A172 (cell line): ENCODE data around the gene SPDYE2B. TPM values are rescaled to one million over a fixed set of nuclear protein-coding genes. Genes with fewer than 3 reads are reported as not detected.
"Not testable (repeated sequence)": the region's sequence is repeated elsewhere in the genome, so short reads cannot be mapped to it uniquely, and the experiment has no call there.

Experiments
- DNase-seq: peaks from one replicate; pipeline ENCODE4 v3.0.0-alpha.2; 2015; ENCODE audit warnings: low spot score
- total RNA-seq: library from RNA; depleted of rRNA; stranded (reverse); fragments of >200 nt; shearing (Covaris generic); gene quantifications from 2 replicates; pipeline ENCODE4 v1.2.3, GENCODE V29; 2014

The SPDYE2B gene
- total RNA-seq, 1 experiment from 2014 or later: not detected

GRCh38 chr7:102643404-102643803 lies 6.7 kb upstream of the SPDYE2B start:
- not testable (repeated sequence) for DNase-seq

- DNase-seq: not testable (repeated sequence)
Measured at GRCh38 chr7:102647813-102648212, 2.3 kb upstream of the SPDYE2B start.

- not testable (repeated sequence) for DNase-seq
Measured at GRCh38 chr7:102664765-102665164, 14.6 kb downstream of the SPDYE2B start.

- DNase-seq: not testable (repeated sequence)
Measured at GRCh38 chr7:102666850-102667249, 16.7 kb downstream of the SPDYE2B start.

GRCh38 chr7:102667523-102667922 lies 17.4 kb downstream of the SPDYE2B start:
- not testable (repeated sequence) for DNase-seq

GRCh38 chr7:102671166-102671955 lies 21.2 kb downstream of the SPDYE2B start, which contains the start of gene POLR2J2:
Gene POLR2J2 (minus strand): TSS chr7:102671663. CDS start chr7:102671601, 62 bp downstream.
- not testable (repeated sequence) for DNase-seq

GRCh38 chr7:102671956-102672307 lies 21.8 kb downstream of the SPDYE2B start:
- DNase-seq: not testable (repeated sequence)

- DNase-seq: not testable (repeated sequence)
Measured at GRCh38 chr7:102673447-102674067, 23.4 kb downstream of the SPDYE2B start.

- DNase-seq: not testable (repeated sequence)
Measured at GRCh38 chr7:102675545-102675944, 25.4 kb downstream of the SPDYE2B start.

GRCh38 chr7:102680780-102681179 lies 30.7 kb downstream of the SPDYE2B start:
- DNase-seq: not testable (repeated sequence)

GRCh38 chr7:102682560-102682959 lies 32.4 kb downstream of the SPDYE2B start:
- not testable (repeated sequence) for DNase-seq

- DNase-seq: not testable (repeated sequence)
Measured at GRCh38 chr7:102688299-102689036, 38.3 kb downstream of the SPDYE2B start.

- not testable (repeated sequence) for DNase-seq
Measured at GRCh38 chr7:102689436-102690282, 39.5 kb downstream of the SPDYE2B start.

- DNase-seq: not testable (repeated sequence)
Measured at GRCh38 chr7:102690602-102691001, 40.5 kb downstream of the SPDYE2B start.

- DNase-seq: not testable (repeated sequence)
Measured at GRCh38 chr7:102694008-102694407, 43.9 kb downstream of the SPDYE2B start.

- not testable (repeated sequence) for DNase-seq
Measured at GRCh38 chr7:102695033-102695552, 45.0 kb downstream of the SPDYE2B start.

- not testable (repeated sequence) for DNase-seq
Measured at GRCh38 chr7:102696009-102696408, 45.9 kb downstream of the SPDYE2B start.

GRCh38 chr7:102697642-102698512 lies 47.8 kb downstream of the SPDYE2B start:
- DNase-seq: not testable (repeated sequence)

GRCh38 chr7:102698962-102699750 lies 49.0 kb downstream of the SPDYE2B start:
- not testable (repeated sequence) for DNase-seq
